GM19397 (cell line): ENCODE data around the gene SPC25.

Source experiments
- ATAC-seq: cut with Tn5 transposase; IDR thresholded peaks from one replicate; pipeline ENCODE4 v1.9.1; 2021; ENCODE audit warnings: mild to moderate bottlenecking, moderate library complexity; ENCODE audit not compliant: unreplicated experiment

The SPC25 gene

DNA sequence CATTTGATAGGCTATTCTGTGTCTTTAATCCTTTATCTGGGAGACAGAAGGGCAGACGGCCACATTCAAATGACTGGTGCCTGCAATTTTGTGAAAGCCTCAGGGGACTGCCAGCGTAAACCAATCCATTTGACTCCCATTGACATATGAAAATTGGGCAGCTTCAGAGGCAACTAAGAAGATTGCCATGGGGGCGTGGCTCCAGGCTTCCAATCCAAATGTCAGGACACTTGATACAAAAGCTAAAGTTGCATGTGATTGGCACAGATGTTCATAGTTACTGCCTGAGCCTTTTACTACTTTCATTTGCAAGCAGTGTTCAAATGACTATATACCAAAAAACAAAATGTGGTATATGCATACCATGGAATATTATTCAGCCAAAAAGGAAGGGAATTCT is 42.0 kb downstream of the SPC25 start:
- no peak for ATAC-seq

DNA sequence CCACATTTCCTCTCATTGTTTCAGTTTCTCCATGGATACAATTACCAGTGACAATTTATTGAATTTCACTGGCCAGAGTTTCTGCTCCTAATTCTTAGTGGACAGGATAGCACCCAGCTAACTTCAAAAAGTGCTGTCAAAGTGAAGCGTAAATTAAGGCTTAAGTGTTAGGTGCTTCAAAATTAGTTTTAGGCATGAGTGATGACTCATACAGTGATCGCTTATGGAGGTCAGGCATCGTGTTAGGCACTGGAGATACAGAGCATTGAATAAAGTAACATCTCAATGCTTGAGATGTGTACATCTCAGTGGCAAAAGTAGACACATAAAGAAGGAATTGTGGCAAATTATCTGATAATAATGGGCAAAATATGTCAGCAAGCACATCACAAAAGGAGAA is 47.0 kb downstream of the SPC25 start:
- no peak for ATAC-seq

DNA sequence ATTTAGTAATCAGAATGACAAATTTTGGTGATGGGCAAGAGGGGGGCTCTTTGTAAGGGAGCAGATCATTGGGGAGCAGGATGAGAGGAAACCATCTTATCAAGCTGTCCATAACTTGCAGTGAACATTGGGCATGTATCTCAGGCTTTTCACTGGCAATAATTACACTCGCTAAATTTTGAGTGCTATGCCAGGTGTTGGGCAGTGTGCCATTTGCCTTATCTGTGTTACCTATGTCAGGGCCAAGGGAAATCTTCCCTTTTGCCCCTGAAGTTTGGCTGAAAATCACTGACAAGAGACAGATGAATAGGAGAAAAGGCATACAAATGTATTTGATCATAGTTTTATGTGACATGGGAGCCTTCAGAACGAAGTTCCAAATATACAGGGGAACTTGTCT is 48.8 kb downstream of the SPC25 start:
- ATAC-seq: no peak

DNA sequence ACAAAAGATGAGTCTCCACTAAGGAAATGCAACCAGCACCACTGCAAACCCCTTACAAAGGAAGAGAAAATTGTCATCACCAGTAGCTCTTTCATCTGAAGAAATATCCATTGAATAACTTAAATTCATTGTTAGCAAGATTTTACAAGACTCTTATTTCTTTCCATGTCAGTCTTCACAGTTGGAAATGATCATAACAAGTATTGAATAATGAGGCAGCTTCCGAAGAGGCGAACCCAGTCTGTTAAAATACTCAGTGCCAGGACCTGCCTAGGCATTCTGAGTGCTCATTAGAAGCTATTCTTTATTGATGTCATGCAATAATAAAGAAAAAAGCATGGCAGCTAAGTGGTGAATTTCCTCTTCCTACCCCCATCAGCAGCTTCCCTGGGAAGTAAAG is 54.3 kb downstream of the SPC25 start:
- no peak for ATAC-seq

DNA sequence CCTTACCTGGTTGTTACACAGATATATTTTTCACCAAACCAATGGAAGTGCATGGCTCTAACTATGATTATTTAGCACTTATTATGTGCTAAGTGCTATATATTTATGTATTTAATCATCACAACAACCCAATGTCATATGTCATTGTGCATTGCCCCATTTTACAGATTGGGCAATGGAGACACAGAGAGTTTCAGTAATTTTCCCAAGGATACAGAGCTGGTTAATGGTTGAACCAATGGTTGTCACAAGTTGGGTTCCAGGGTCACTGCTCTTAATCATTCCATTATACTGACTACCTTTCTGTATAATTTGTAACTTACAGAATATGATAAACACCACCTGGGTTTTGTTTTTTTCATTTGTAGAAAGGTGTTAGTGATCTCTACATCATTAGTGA is 58.6 kb downstream of the SPC25 start:
- ATAC-seq: no peak

DNA sequence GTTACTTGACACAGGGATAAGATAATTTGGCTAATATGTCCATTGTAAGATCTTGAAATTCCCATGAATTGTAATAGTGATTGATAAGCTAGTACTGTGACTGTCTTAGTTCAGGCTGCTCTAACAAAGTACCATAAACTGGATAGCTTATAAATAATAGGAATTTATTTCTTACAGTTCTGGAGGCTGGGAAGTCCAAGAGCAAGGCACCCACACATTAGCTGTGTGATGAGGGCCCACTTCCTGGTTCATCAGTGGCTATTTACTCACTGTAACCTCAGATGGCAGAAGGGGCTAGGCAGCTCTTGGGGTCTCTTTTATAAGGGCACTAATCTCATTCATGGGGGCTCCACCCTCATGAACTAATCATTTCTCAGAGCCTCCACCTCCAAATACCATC is 59.3 kb downstream of the SPC25 start:
- no peak for ATAC-seq

DNA sequence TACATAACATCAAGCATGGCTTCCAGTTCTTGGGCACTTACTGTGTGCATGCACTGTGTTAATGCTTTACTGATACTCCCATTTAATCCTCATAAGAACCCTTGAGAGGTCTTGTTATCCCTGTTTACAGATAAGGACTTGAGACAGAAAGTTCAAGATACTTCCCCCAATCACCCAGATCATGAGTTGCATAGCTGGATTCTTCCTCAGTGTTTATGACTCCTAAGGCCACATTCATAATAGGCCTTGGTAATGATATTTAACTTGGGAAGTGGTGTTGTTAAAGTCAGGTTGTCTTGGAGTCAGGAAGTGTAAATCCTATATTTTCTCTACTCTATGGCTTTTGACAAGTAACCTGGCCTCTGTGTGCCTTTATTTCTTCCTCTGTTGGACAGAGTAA is 65.1 kb downstream of the SPC25 start:
- ATAC-seq: no peak

DNA sequence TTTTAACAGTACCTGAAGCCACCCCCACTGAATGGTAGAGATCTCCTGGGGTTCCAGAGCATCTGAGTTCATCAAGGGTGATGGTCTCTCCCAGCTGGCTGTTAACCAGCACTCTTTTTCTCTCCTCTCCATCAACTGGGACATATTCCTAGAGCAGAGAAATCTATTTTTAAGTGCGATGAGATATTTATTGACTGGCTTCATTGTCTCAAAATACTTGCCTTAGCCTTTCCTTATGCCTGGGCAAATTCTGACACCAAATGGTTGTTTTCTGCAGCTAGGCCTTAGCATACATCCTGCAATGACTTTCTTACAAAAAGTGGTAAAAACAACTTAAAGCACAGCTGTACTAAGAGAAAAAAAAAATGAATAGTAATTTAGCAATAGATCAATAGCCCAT is 68.2 kb downstream of the SPC25 start:
- no peak for ATAC-seq

DNA sequence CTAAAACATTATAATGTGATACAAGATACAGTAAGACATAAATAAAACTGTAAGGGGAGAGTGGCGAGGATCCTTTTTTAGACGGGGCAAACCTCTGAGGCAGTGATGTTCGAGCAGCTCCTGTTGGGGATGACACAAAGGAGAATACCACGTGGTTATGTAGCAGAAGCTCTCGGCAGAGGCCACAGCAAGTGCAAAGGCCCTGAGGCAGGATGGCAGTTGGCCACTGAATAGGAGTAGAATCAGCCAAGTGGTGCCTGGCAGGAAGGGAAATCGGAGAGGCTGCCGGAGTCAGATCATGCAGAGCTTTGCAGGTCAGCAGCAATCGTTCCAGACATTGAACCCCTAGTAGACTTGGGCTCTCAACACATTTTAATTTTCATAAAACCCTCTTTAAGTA is 68.7 kb downstream of the SPC25 start:
- ATAC-seq: no peak
